NT2/D1 (cell line): ENCODE data around the gene ITGA3.

Source experiments
- DNase-seq: peaks from one replicate; pipeline ENCODE4 v3.0.0-alpha.2; 2011; ENCODE audit warnings: low read depth, low spot score
- H3K27me3 ChIP-seq: 2 replicates; pipeline ENCODE4 v1.6.0; 2011; ENCODE audit warnings: mild to moderate bottlenecking; ENCODE audit not compliant: insufficient read length, insufficient read depth
- H3K36me3 ChIP-seq: 2 replicates; pipeline ENCODE4 v1.6.1; 2011; ENCODE audit warnings: mild to moderate bottlenecking, low read length, mixed read lengths; ENCODE audit not compliant: insufficient read depth, insufficient read length
- H3K4me1 ChIP-seq: 2 replicates; pipeline ENCODE4 v1.5.1; 2011; ENCODE audit not compliant: insufficient read depth, insufficient read length
- H3K4me3 ChIP-seq: 2 replicates; pipeline ENCODE4 v1.5.1; 2011; ENCODE audit warnings: low read depth; ENCODE audit not compliant: insufficient read length
- H3K9ac ChIP-seq: 2 replicates; pipeline ENCODE4 v1.6.0; 2011; ENCODE audit warnings: low read depth; ENCODE audit not compliant: insufficient read length
- H3K9me3 ChIP-seq: 2 replicates; pipeline ENCODE4 v1.5.1; 2011; ENCODE audit warnings: mild to moderate bottlenecking, low read length; ENCODE audit not compliant: insufficient read depth
- SUZ12 ChIP-seq: IDR thresholded peaks from 2 replicates; pipeline ENCODE4 v1.6.1; 2011; ENCODE audit not compliant: insufficient read length, insufficient read depth; ENCODE audit errors: extremely low read depth
- YY1 ChIP-seq: IDR thresholded peaks from 2 replicates; pipeline ENCODE4 v1.6.1; 2011; ENCODE audit not compliant: insufficient read length, insufficient read depth
- ZNF274 ChIP-seq: IDR thresholded peaks from 2 replicates; pipeline ENCODE4 v1.6.1; 2011; ENCODE audit warnings: mild to moderate bottlenecking, low read depth, low read length

The ITGA3 gene

GRCh38 chr17:50053654-50053960, 2.3 kb upstream of the ITGA3 start:
- Histone ChIP-seq H3K9me3 (no peaks in the 10 kb centered on the region), H3K4me3 (no peak overlapping the region), H3K4me1 (peaks cover 29% of the 10 kb centered on the region), H3K27me3 (peaks cover 15% of the 10 kb centered on the region), H3K36me3 (peaks cover 11% of the 10 kb centered on the region), H3K9ac (no peak overlapping the region)
- DNase-seq: no peak
- TF ChIP-seq YY1 (no peak), ZNF274 (no peak), SUZ12 (no peak)

- H3K27me3 ChIP-seq: peaks cover 18% of the 10 kb centered on the region
- peaks cover 11% of the 10 kb centered on the region for H3K36me3 ChIP-seq
- no peaks in the 10 kb centered on the region for H3K9me3 ChIP-seq
- H3K4me3 ChIP-seq: peak overlapping the region; percentile 79
- TF ChIP-seq YY1 (no peak), ZNF274 (no peak), SUZ12 (no peak)
- peaks cover 40% of the 10 kb centered on the region for H3K4me1 ChIP-seq
- H3K9ac ChIP-seq: peak overlapping the region; percentile 32
- DNase-seq: no peak
Measured at GRCh38 chr17:50055055-50055425, 870 bp upstream of the ITGA3 start.

GRCh38 chr17:50056217-50056960, 479 bp downstream of the ITGA3 start:
- H3K9me3 ChIP-seq: no peaks in the 10 kb centered on the region
- TF ChIP-seq YY1 (no peak), ZNF274 (no peak), SUZ12 (no peak)
- peak; percentile 67 for DNase-seq
- peaks cover 42% of the 10 kb centered on the region for H3K4me1 ChIP-seq
- H3K36me3 ChIP-seq: peaks cover 11% of the 10 kb centered on the region
- H3K27me3 ChIP-seq: peaks cover 18% of the 10 kb centered on the region
- peak overlapping the region; percentile 79 for H3K4me3 ChIP-seq
- H3K9ac ChIP-seq: peak overlapping the region; percentile 89

GRCh38 chr17:50056961-50057330, 1.0 kb downstream of the ITGA3 start:
- TF ChIP-seq YY1 (no peak), ZNF274 (no peak), SUZ12 (no peak)
- peak overlapping the region; percentile 79 for H3K4me3 ChIP-seq
- H3K9me3 ChIP-seq: no peaks in the 10 kb centered on the region
- H3K36me3 ChIP-seq: peaks cover 11% of the 10 kb centered on the region
- DNase-seq: no peak
- peaks cover 18% of the 10 kb centered on the region for H3K27me3 ChIP-seq
- peak overlapping the region; percentile 89 for H3K9ac ChIP-seq
- peaks cover 38% of the 10 kb centered on the region for H3K4me1 ChIP-seq

GRCh38 chr17:50057521-50057991, 1.6 kb downstream of the ITGA3 start:
- no peak for DNase-seq
- no peak for TF ChIP-seq YY1
- no peak for TF ChIP-seq SUZ12
- no peak for TF ChIP-seq ZNF274
- no peaks in the 10 kb centered on the region for H3K9me3 ChIP-seq
- peaks cover 18% of the 10 kb centered on the region for H3K27me3 ChIP-seq
- H3K36me3 ChIP-seq: peaks cover 11% of the 10 kb centered on the region
- no peak overlapping the region for H3K9ac ChIP-seq
- H3K4me3 ChIP-seq: peak overlapping the region; percentile 79
- H3K4me1 ChIP-seq: peaks cover 42% of the 10 kb centered on the region

- Histone ChIP-seq H3K4me1 (peaks cover 42% of the 10 kb centered on the region), H3K27me3 (peaks cover 18% of the 10 kb centered on the region), H3K36me3 (peaks cover 11% of the 10 kb centered on the region), H3K9me3 (no peaks in the 10 kb centered on the region), H3K4me3 (no peak overlapping the region), H3K9ac (no peak overlapping the region)
- no peak for DNase-seq
- TF ChIP-seq ZNF274 (no peak), SUZ12 (no peak), YY1 (no peak)
Measured at GRCh38 chr17:50058296-50058953, 2.5 kb downstream of the ITGA3 start.

- Histone ChIP-seq H3K4me1 (peaks cover 43% of the 10 kb centered on the region), H3K9ac (peak overlapping the region; percentile 52), H3K4me3 (no peak overlapping the region), H3K27me3 (peaks cover 18% of the 10 kb centered on the region), H3K36me3 (peaks cover 11% of the 10 kb centered on the region), H3K9me3 (no peaks in the 10 kb centered on the region)
- TF ChIP-seq ZNF274 (no peak), YY1 (no peak), SUZ12 (no peak)
- no peak for DNase-seq
Measured at GRCh38 chr17:50059256-50059655, 3.3 kb downstream of the ITGA3 start.
